ENCODE data around the gene MFSD1. TPM values are rescaled to one million over a fixed set of nuclear protein-coding genes. Genes with fewer than 3 reads are reported as not detected.

The MFSD1 gene
- total RNA-seq, 2 donors from 2014 or later: 43.9 to 45.6 TPM

DNA sequence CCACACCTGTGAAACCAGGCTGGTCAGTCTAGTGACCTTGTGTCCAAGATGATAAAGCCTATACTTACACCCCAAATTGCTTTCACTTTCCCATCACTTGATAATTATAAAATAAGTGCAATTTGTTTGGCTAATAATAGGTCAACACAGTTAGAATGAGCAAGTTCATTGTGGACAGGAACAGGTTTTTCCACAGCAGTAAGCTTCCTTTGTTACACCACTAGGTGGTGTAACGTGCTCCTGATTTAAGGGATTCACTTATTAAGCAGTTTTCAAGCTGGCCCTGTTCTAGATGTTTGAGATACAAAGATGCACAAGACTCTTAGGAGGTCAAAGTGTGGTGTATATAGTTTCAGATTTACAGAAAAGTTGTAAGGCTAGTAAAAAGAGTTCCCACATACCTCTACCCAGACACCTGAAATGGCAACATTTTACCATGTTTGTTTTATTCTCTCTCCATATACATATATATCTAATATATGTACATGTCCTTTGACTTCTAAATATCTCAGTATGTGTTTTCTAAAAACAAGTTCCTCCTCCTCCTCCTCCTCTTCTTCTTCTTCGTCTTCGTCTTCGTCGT lies 6.8 kb upstream of the MFSD1 start:
- Histone ChIP-seq H3K27me3 (no peaks in the 10 kb centered on the region), H3K27ac (no peak overlapping the region), H3K9me3 (no peaks in the 10 kb centered on the region), H3K4me1 (no peaks in the 10 kb centered on the region), H3K36me3 (no peaks in the 10 kb centered on the region), H3K4me3 (no peak overlapping the region)
- DNase-seq (ENCODE audit: low spot score): no peak
- TF ChIP-seq, protein P1, sequence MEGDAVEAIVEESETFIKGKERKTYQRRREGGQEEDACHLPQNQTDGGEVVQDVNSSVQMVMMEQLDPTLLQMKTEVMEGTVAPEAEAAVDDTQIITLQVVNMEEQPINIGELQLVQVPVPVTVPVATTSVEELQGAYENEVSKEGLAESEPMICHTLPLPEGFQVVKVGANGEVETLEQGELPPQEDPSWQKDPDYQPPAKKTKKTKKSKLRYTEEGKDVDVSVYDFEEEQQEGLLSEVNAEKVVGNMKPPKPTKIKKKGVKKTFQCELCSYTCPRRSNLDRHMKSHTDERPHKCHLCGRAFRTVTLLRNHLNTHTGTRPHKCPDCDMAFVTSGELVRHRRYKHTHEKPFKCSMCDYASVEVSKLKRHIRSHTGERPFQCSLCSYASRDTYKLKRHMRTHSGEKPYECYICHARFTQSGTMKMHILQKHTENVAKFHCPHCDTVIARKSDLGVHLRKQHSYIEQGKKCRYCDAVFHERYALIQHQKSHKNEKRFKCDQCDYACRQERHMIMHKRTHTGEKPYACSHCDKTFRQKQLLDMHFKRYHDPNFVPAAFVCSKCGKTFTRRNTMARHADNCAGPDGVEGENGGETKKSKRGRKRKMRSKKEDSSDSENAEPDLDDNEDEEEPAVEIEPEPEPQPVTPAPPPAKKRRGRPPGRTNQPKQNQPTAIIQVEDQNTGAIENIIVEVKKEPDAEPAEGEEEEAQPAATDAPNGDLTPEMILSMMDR (IDR thresholded peaks at IDR 0.05): peak; percentile 37 to 57

DNA sequence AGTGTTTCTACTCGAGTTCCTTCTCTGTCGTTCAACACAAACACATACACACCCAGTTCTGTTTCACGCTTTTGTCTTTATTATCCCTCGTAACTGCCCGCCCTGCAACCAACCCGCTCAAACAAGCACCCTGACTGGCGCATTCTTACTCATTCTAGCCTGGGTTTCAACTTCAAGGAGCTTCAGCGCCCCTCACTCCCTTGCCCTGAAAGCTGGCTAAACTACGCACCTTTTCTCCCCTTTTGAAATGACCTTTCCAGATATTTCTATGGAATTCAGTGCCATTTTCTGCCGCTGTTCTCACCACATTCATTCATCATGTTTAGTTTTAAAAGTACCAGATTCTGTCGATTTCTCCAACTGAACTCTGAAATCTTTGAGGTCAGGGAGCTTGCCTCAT lies 653 bp upstream of the MFSD1 start:
- peaks cover 0 to 27% of the 10 kb centered on the region in 2 donors for H3K4me1 ChIP-seq
- peak overlapping the region; percentile 81 to 87 for H3K27ac ChIP-seq
- no peaks in the 10 kb centered on the region for H3K36me3 ChIP-seq
- no peak for DNase-seq (ENCODE audit: low spot score)
- TF ChIP-seq, protein P1 (IDR thresholded peaks at IDR 0.05): no peak
- peak overlapping the region; percentile 81 to 86 for H3K4me3 ChIP-seq
- no peaks in the 10 kb centered on the region for H3K27me3 ChIP-seq
- no peaks in the 10 kb centered on the region for H3K9me3 ChIP-seq

DNA sequence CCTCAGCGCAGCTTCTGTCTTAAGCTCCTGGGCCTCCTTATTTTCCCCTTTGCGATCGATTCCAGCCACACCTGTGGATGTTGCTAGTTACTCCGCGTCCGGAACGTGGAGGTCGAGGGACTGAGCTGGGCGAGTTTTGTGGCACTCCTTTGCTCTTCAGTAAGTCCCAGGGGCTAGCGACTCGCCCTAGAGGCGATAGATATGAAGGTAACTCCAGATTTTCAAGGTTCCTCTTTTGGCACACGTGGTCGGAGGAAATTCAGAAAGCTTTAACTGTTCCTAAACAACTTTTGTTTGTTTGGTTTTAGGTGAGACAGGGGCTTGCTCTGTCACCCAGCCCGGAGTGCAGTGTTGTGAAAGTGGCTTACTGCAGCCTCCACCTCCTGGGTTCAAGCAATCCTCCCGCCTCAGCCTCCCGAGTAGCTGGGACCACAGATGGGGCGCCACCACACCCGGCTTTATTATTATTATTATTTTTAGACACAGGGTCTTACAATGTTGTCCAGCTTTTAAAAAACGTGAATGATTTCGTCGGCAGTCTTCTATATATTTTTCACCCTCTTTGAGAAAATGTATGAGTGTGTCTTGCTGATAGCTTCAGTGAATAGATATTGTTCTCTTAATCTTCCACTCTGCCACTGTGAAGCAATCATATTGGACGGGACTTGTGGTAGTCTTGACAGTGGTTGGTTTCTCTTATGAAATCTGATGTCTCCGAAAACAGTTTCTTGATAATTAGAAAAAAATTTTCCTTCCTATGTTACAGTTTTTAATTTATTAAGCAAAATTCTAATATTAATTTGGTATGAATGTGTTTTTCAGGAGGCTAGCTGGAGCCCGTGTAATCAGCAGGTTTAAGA lies 785 bp downstream of the MFSD1 start:
- no peak for DNase-seq (ENCODE audit: low spot score)
- Histone ChIP-seq H3K9me3 (no peaks in the 10 kb centered on the region), H3K4me3 (peak overlapping the region; percentile 81 to 86), H3K4me1 (peaks cover 0 to 27% of the 10 kb centered on the region in 2 donors), H3K27me3 (no peaks in the 10 kb centered on the region), H3K27ac (peak overlapping the region; percentile 81 to 87), H3K36me3 (peaks cover 6% of the 10 kb centered on the region)
- TF ChIP-seq, protein P1 (IDR thresholded peaks at IDR 0.05): no peak

DNA sequence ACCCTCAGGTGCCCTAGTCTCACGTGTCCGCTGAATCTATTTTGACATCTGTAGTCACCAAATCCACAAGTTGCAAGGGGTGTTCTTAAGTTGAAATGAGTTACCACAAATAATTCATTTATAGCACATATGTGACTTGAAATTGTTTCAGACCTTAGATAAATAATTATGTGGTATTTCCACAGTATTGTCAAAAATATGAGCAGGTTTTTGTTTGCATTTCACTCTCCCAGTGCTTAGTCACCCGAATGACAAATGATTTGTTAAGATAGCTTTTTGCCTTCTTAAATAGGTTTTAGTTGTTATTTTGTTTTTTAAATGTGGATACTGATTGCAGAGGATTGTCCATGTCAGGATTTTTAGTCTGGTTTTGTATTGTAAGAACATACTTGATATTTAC lies 2.6 kb downstream of the MFSD1 start:
- H3K27ac ChIP-seq: no peak overlapping the region
- peaks cover 0 to 27% of the 10 kb centered on the region in 2 donors for H3K4me1 ChIP-seq
- no peaks in the 10 kb centered on the region for H3K9me3 ChIP-seq
- DNase-seq (ENCODE audit: low spot score): no peak
- no peak overlapping the region for H3K4me3 ChIP-seq
- no peaks in the 10 kb centered on the region for H3K27me3 ChIP-seq
- peaks cover 20% of the 10 kb centered on the region for H3K36me3 ChIP-seq
- TF ChIP-seq, protein P1 (IDR thresholded peaks at IDR 0.05): no peak

DNA sequence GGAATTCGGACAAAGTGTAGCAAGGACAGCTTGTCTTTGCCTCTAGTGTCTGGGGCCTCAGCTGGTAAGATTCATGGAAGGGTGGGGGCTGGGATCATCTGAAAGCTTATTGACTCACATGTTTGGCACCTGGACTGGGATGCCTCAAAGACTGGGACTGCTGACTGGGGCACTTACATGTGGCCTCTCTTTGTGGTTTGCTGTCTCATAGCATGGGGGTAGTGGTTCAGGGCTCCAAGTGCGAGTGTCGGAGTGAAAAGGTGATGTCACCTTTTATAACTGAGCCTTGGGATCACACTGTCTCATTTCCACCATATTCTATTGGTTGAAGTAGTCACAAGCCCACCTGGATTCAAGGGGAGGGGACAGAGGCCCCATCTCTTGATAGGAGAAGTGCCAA lies 6.8 kb downstream of the MFSD1 start:
- no peak overlapping the region for H3K4me3 ChIP-seq
- TF ChIP-seq, protein P1 (IDR thresholded peaks at IDR 0.05): no peak
- no peaks in the 10 kb centered on the region for H3K27me3 ChIP-seq
- peaks cover 0 to 3% of the 10 kb centered on the region in 2 donors for H3K4me1 ChIP-seq
- peaks cover 53% of the 10 kb centered on the region for H3K36me3 ChIP-seq
- DNase-seq (ENCODE audit: low spot score): no peak
- no peaks in the 10 kb centered on the region for H3K9me3 ChIP-seq
- H3K27ac ChIP-seq: peak overlapping the region in 1 of 2 donors; percentile 20
